Measurements from ENCODE around the gene DMC1. TPM values are rescaled to one million over a fixed set of nuclear protein-coding genes. Genes with fewer than 3 reads are reported as not detected.

Gene DMC1
- total and polyA plus RNA-seq, 5 donors, result 0.83 to 6.5 (median 2.1) TPM

DNA sequence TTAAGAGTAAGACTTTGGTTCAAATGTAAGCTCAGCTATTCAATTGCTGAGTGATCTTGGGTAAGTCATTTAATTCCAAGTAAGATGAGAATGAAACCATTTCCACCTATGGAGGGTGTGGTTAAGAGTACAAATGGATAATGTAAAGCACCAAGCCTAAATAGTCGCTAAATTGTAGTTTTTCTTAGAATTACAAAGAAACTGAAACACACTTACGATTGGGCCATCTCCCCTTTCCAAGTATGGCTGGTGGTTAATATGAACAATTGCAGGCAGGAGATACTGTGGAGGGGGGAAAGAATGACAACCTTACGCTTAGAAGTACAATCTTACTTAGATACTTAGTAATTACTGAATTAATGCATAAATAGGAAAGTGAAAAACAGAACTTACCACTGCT is 72.1 kb downstream of the DMC1 start:
- Histone ChIP-seq H3K9me3 (ENCODE audit: control insufficient read depth, low read length) (no peaks in the 10 kb centered on the region), H3K4me3 (ENCODE audit: low read length) (no peak overlapping the region), H3K27ac (ENCODE audit: low read length) (no peak overlapping the region), H3K4me1 (ENCODE audit: control insufficient read depth, insufficient read depth, low read length) (peaks cover 2% of the 10 kb centered on the region), H3K27me3 (ENCODE audit: control insufficient read depth, insufficient read depth) (no peaks in the 10 kb centered on the region)
- DNase-seq (no peak), ATAC-seq (no peak)
- intact Hi-C loops (cut with DNase I), result no loop called here
- WGBS, result 88% methylated on average over 3 of the region's 3 CpGs

DNA sequence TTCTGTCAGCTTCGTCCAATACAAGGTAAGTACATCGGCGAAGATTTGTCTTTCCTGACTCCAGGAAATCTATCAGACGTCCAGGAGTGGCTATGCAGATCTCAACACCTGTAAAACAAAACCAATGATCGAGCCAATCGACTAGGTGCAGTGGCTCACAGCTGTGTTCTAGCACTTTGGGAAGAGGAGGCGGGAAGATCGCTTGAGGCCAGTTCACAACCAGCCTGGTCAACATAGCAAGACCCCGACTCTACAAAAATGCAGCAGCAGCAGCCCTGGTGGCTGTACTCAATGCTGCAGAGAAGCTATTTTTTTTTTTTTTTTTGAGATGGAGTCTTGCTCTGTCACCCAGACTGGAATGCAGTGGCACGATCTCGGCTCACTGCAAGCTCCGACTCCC is 75.0 kb downstream of the DMC1 start:
- no peaks in the 10 kb centered on the region for H3K27me3 ChIP-seq (ENCODE audit: control insufficient read depth, insufficient read depth)
- H3K4me3 ChIP-seq (ENCODE audit: low read length), result no peak overlapping the region
- ATAC-seq (no peak), DNase-seq (no peak)
- no peaks in the 10 kb centered on the region for H3K9me3 ChIP-seq (ENCODE audit: control insufficient read depth, low read length)
- H3K4me1 ChIP-seq (ENCODE audit: control insufficient read depth, insufficient read depth, low read length), result no peaks in the 10 kb centered on the region
- intact Hi-C loops (cut with DNase I), result no loop called here
- no peak overlapping the region for H3K27ac ChIP-seq (ENCODE audit: low read length)
- WGBS, result 86% methylated on average over 12 of the region's 12 CpGs

DNA sequence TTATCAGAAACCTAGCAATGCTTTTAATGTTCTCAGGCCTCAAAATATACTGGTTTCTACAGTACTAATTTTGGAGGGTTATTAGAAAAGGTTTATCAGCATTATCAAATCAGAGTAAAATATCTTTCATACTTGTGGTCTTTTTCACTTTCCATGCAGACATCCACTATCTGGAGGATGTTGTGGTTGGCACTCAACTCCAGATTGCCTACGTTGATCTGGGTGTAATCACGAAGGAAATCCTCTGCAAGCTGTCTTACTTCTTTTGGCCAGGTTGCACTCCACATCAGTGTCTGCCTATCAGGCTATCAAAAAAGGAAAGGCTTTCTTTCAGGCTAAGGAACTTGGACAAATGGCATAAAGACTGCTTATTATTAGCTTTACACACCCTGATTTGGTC is 75.5 kb downstream of the DMC1 start:
- Histone ChIP-seq H3K4me1 (ENCODE audit: control insufficient read depth, insufficient read depth, low read length) (no peaks in the 10 kb centered on the region), H3K4me3 (ENCODE audit: low read length) (no peak overlapping the region), H3K27ac (ENCODE audit: low read length) (no peak overlapping the region), H3K9me3 (ENCODE audit: control insufficient read depth, low read length) (no peaks in the 10 kb centered on the region), H3K27me3 (ENCODE audit: control insufficient read depth, insufficient read depth) (no peaks in the 10 kb centered on the region)
- intact Hi-C loops (cut with DNase I), result no loop called here
- ATAC-seq (no peak), DNase-seq (no peak)
- WGBS, result 15% methylated on average over 2 of the region's 2 CpGs

DNA sequence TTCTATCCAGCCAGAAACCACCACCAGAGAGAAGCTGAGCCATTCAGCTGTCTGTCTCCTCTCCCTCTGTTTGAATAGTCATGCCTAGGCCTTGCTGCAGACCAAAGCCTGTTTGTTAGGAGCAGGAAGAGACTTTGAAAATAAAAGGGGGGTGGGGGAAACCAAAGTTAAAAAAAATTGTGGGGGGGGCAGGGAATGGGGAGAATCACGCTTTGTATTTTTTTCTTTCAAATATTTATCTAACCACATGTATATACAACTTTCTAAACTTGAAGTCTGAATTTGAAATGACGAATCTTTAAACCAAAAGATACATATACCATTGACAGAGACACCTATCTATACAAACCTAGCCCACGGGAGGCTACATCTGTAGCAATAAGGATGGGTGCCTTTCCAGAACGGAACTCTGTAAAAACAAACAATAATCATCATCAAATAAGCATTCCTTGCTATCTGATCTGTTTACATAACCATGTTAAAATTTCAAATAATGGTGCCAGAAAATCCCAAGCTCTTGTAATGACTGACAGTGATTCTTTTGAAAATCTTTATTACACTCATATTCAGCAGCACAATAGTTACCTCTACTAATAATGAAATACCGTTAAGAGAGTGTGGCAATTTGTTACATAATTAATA is 78.2 kb downstream of the DMC1 start:
- Histone ChIP-seq H3K4me3 (ENCODE audit: low read length) (no peak overlapping the region), H3K9me3 (ENCODE audit: control insufficient read depth, low read length) (no peaks in the 10 kb centered on the region), H3K4me1 (ENCODE audit: control insufficient read depth, insufficient read depth, low read length) (no peaks in the 10 kb centered on the region), H3K27me3 (ENCODE audit: control insufficient read depth, insufficient read depth) (no peaks in the 10 kb centered on the region), H3K27ac (ENCODE audit: low read length) (no peak overlapping the region)
- ATAC-seq (no peak), DNase-seq (no peak)
- 57% methylated on average over 5 of the region's 5 CpGs for WGBS
- intact Hi-C loops (cut with DNase I), result no loop called here

DNA sequence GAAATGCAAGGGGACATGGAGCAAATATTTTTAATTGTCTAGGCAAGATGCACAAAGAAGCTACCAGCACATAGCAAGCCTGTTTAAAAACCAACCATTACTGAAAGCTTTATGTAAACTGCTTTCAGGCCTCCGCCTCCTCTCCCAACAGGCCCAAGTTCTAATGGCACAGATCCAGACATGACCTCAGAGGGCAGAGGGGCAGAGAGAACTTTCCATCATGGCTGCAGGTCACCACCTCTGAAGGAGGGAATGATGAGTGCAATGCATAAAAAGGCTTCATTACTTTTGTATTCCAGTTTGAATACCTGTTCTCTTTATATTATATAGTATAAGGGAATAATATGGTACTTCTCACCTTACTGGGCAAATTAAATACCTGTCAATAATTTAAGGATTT is 79.1 kb downstream of the DMC1 start:
- Histone ChIP-seq H3K4me3 (ENCODE audit: low read length) (no peak overlapping the region), H3K27me3 (ENCODE audit: control insufficient read depth, insufficient read depth) (no peaks in the 10 kb centered on the region), H3K4me1 (ENCODE audit: control insufficient read depth, insufficient read depth, low read length) (no peaks in the 10 kb centered on the region), H3K27ac (ENCODE audit: low read length) (peak overlapping the region; percentile 39), H3K9me3 (ENCODE audit: control insufficient read depth, low read length) (no peaks in the 10 kb centered on the region)
- ATAC-seq, result peak; percentile 86
- 13% methylated on average over 1 of the region's 1 CpG for WGBS
- peak; percentile 65 to 79 (median 74) for DNase-seq
- intact Hi-C loops (cut with DNase I), result no loop called here

DNA sequence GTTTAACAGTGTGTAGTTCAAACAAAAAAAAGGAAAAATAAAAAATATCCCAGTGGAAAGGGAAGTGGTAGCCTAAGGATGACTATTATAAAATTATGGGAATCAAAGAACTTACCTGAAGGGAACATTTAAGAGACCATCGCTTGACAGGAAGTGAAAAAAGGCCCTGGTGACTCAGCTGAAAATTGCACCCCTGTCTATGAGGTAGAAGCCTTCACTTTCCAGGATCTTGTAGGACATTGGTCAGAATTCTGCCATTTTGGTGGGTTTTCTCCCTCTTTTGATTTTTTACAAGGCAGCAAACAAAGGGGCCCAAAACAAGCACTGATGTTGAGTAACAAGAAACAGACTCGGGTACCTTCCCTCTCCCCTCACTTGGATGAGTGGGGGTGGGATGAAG is 79.5 kb downstream of the DMC1 start:
- H3K27ac ChIP-seq (ENCODE audit: low read length), result peak overlapping the region; percentile 39
- intact Hi-C loops (cut with DNase I), result no loop called here
- no peaks in the 10 kb centered on the region for H3K27me3 ChIP-seq (ENCODE audit: control insufficient read depth, insufficient read depth)
- no peak for DNase-seq
- ATAC-seq, result peak in 1 of 2 donors; percentile 2
- H3K9me3 ChIP-seq (ENCODE audit: control insufficient read depth, low read length), result no peaks in the 10 kb centered on the region
- no peak overlapping the region for H3K4me3 ChIP-seq (ENCODE audit: low read length)
- H3K4me1 ChIP-seq (ENCODE audit: control insufficient read depth, insufficient read depth, low read length), result no peaks in the 10 kb centered on the region
- WGBS, result 52% methylated on average over 2 of the region's 2 CpGs

DNA sequence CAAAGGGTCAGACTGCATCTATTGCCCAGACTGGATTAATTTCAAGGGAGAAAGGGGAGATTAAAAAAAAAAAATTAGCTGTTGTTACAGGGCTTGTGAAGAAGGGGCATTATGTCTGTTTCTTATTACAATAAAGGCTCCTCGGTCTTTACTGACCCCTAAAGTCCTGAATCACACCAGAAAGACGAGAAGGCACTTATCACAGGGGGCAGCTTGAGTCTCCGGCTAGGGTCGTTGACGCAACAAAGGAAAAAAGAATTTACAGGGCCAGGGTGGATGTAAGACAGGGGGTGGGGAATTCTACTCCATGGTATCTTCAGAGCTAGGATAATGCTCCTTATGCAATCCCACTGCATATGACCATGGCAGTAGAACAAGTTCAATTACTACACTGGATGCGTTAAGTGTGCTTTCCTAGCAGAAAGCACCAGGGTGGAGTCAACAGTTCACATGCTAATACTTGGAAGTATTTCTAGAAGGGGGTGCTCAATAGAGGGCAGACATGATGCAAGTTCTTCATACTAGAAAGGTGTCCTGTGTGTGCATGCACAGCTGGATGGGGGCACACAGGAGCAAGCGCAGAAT is 80.3 kb downstream of the DMC1 start:
- no peak for DNase-seq
- Histone ChIP-seq H3K27me3 (ENCODE audit: control insufficient read depth, insufficient read depth) (no peaks in the 10 kb centered on the region), H3K27ac (ENCODE audit: low read length) (no peak overlapping the region), H3K9me3 (ENCODE audit: control insufficient read depth, low read length) (no peaks in the 10 kb centered on the region), H3K4me3 (ENCODE audit: low read length) (no peak overlapping the region), H3K4me1 (ENCODE audit: control insufficient read depth, insufficient read depth, low read length) (no peaks in the 10 kb centered on the region)
- WGBS, result 77% methylated on average over 7 of the region's 7 CpGs
- intact Hi-C loops (cut with DNase I), result no loop called here
- no peak for ATAC-seq

DNA sequence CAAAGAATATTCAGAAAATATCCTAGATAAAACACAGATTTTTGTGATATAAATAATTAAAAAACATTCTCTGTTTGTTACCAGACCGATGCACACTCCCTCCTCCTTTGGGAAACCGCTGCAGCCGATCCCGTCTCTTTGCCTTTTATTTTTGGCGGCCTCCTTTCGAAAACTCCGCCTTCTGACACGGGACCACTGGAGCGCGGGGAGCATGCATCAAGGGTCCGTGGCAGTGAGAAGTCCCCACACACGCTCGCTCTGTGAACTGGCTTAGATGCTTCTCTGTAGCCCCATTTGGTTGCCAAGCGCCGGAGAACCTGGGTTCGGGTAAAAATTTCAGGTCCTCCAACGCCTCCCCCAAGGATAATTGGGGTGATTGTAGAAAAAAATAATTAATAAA is 80.8 kb downstream of the DMC1 start:
- WGBS, result 94% methylated on average over 17 of the region's 17 CpGs
- H3K9me3 ChIP-seq (ENCODE audit: control insufficient read depth, low read length), result no peaks in the 10 kb centered on the region
- H3K27me3 ChIP-seq (ENCODE audit: control insufficient read depth, insufficient read depth), result no peaks in the 10 kb centered on the region
- H3K27ac ChIP-seq (ENCODE audit: low read length), result no peak overlapping the region
- DNase-seq (no peak), ATAC-seq (no peak)
- H3K4me1 ChIP-seq (ENCODE audit: control insufficient read depth, insufficient read depth, low read length), result no peaks in the 10 kb centered on the region
- no peak overlapping the region for H3K4me3 ChIP-seq (ENCODE audit: low read length)
- intact Hi-C loops (cut with DNase I), result no loop called here

DNA sequence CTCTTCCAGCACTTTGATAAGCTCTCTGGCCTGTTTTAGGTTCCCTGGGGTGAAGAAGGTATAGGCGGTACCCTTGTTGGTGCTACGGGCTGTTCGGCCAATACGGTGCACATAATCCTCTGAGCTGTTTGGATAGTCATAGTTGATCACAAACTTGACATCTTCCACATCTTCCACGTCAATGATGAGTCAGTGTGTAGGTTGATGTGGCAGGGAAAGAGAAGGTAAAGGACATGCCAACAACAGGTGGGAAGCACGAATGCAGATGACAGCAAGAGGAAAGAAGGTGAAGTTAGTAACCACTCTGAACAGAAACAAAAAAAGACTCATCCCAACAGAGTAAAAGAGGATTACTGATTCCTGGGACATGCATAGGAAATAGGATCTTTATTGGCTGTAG is 82.0 kb downstream of the DMC1 start:
- H3K4me3 ChIP-seq (ENCODE audit: low read length), result no peak overlapping the region
- no peaks in the 10 kb centered on the region for H3K9me3 ChIP-seq (ENCODE audit: control insufficient read depth, low read length)
- H3K4me1 ChIP-seq (ENCODE audit: control insufficient read depth, insufficient read depth, low read length), result no peaks in the 10 kb centered on the region
- H3K27ac ChIP-seq (ENCODE audit: low read length), result no peak overlapping the region
- no peaks in the 10 kb centered on the region for H3K27me3 ChIP-seq (ENCODE audit: control insufficient read depth, insufficient read depth)
- 84% methylated on average over 6 of the region's 6 CpGs for WGBS
- DNase-seq (no peak), ATAC-seq (no peak)
- intact Hi-C loops (cut with DNase I), result no loop called here

DNA sequence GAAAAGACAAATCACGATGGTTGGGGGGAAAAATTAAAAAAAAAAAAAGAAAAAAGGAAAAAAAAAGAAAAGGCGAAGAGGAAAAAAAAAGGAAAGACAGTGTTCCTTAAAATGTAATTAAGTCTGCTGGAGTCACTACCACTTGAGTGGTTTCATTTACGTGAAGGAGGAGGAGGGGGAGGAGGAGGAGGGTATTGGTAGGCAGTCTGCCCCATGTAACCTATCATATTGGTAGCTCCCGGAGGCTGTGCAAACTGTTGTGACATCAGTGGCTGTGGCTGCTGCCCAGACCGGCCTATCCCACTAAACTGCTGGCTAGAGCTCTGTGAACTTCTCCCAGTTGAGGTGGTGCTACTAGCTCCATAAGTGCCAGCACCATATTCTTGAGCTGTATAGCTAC is 84.2 kb downstream of the DMC1 start:
- Histone ChIP-seq H3K4me3 (ENCODE audit: low read length) (no peak overlapping the region), H3K27ac (ENCODE audit: low read length) (no peak overlapping the region), H3K27me3 (ENCODE audit: control insufficient read depth, insufficient read depth) (no peaks in the 10 kb centered on the region), H3K9me3 (ENCODE audit: control insufficient read depth, low read length) (no peaks in the 10 kb centered on the region), H3K4me1 (ENCODE audit: control insufficient read depth, insufficient read depth, low read length) (no peaks in the 10 kb centered on the region)
- intact Hi-C loops (cut with DNase I), result no loop called here
- DNase-seq, result no peak
- 53% methylated on average over 5 of the region's 5 CpGs for WGBS
- ATAC-seq, result peak; percentile 50 to 51

DNA sequence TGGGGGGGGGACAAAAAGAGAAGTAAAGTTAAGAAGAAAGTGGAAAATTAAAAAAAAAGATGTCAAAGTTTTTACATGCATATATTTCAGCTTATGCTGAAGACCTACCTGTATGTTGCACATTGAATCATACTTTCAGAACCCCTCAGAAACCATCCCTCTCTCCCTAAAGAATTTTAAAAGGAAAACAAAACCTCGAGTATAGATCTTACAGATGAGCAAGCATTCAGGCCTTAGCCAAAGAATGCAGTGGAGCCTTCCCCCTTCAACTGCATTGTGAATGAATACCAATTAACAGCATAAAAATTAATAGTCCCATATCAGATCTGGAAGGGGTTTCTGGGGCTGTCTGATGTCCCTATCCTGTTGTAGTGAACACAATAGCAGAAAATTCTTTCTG is 85.7 kb downstream of the DMC1 start:
- Histone ChIP-seq H3K27ac (ENCODE audit: low read length) (no peak overlapping the region), H3K27me3 (ENCODE audit: control insufficient read depth, insufficient read depth) (no peaks in the 10 kb centered on the region), H3K4me3 (ENCODE audit: low read length) (no peak overlapping the region), H3K4me1 (ENCODE audit: control insufficient read depth, insufficient read depth, low read length) (no peaks in the 10 kb centered on the region), H3K9me3 (ENCODE audit: control insufficient read depth, low read length) (no peaks in the 10 kb centered on the region)
- ATAC-seq (no peak), DNase-seq (no peak)
- 68% methylated on average over 1 of the region's 1 CpG for WGBS
- intact Hi-C loops (cut with DNase I), result no loop called here
